GM12873 (cell line): ENCODE measurements around the gene TBL1XR1.

ENCODE experiments used
- TF ChIP-seq, protein P1 (sequence below): IDR thresholded peaks from 2 replicates; pipeline ENCODE4 v1.5.1; 2012; ENCODE audit warnings: low read depth, mild to moderate bottlenecking, moderate library complexity, low read length, control low read depth; ENCODE audit not compliant: insufficient read depth; ENCODE audit errors: missing control alignments

TBL1XR1 gene

DNA sequence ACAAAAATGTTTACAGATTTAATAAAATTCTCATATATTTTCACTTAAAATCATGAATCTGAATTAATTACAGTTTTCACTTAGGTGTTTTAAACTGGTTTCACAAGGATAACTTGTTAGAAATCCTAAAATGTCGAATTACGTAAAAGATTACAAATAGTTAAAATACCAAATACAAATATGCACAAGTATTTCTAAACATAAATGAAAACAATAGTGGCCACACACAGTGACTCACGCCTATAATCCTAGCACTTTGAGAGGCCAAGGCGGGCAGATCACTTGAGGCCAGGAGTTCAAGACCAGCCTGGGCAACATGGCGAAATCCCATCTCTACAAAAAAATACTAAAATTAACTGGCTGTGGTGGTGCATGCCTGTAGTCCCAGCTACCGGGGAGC, 10.9 kb upstream of the TBL1XR1 start:
- TF ChIP-seq, protein P1, sequence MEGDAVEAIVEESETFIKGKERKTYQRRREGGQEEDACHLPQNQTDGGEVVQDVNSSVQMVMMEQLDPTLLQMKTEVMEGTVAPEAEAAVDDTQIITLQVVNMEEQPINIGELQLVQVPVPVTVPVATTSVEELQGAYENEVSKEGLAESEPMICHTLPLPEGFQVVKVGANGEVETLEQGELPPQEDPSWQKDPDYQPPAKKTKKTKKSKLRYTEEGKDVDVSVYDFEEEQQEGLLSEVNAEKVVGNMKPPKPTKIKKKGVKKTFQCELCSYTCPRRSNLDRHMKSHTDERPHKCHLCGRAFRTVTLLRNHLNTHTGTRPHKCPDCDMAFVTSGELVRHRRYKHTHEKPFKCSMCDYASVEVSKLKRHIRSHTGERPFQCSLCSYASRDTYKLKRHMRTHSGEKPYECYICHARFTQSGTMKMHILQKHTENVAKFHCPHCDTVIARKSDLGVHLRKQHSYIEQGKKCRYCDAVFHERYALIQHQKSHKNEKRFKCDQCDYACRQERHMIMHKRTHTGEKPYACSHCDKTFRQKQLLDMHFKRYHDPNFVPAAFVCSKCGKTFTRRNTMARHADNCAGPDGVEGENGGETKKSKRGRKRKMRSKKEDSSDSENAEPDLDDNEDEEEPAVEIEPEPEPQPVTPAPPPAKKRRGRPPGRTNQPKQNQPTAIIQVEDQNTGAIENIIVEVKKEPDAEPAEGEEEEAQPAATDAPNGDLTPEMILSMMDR = no peak

DNA sequence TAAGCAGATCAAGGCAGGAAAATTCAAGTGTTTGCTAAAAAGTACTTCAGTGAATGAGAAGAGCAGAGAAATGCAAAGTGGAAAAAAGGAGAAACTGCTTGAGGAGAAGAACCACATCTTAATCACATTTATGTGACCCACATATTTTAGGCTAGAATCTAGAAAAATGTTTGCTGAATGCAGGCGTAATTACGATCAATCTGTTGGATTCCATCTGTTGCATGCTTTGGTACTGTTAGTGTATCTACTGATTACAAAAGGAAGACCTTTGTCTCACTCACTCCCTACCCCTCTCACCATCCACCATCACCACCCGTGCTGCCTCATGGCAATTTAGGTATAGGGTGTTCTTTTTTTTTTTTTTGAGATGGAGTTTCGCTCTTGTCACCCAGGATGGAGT, 9.7 kb upstream of the TBL1XR1 start:
- TF ChIP-seq, protein P1 = no peak

DNA sequence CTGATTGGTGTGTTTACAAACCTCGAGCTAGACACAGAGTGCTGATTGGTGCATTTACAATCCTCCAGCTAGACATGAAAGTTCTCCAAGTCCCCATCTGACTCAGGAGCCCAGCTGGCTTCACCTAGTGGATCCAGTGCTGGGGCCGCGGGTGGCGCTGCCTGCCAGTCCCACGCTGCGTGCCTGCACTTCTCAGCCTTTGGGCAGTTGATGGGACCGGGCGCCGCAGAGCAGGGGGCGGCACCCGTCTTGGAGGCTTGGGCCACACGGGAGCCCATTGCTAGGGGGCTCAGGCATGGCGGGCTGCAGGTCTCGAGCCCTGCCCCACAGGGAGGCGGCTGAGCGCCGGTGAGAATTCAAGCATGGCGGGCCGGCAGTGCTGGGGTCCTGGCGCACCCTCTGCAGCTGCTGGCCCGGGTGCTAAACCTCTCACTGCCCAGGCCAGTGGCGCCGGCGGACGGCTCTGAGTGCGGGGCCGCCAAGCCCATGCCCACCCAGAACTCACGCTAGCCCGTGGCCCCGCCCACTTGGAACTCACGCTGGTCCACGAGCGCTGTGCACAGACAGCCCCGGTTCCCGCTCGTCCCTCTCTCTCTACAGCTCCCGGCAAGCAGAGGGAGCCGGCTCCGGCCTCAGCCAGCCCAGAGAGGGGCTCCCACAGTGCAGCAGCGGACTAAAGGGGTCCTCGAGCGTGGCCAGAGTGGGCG, 6.6 kb upstream of the TBL1XR1 start:
- TF ChIP-seq, protein P1 = no peak

DNA sequence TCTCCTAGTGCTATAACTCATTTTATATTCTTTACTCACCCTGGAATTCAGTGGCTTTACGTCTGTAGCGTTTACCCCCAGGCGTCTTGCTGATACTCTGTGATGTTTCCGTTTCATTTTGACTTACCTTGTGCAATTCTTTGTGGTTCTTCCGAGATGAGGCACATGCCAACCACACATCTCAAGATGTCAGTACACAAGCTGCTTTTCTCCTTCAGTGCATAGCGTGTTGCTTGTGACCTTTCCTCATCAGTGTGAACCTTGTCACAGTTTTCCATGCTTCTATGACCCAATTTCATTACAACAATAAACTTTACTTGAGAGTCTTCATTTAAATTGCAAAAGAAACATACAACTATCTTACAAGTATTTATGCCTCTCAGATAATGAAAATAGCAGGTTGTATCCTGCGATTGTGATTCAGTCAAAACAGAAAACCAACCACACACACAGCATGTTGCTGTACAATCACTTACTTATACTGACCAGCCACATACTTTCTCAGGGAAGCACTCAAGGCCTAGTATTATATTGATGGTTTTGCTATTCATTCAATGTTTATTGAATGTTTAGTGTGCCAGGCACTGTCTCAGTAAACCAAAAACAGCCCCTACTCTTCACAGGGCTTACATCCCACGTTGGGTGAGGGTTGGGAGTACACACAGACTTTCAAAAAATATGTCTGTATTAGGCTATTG, 4.6 kb upstream of the TBL1XR1 start:
- TF ChIP-seq, protein P1 = no peak

DNA sequence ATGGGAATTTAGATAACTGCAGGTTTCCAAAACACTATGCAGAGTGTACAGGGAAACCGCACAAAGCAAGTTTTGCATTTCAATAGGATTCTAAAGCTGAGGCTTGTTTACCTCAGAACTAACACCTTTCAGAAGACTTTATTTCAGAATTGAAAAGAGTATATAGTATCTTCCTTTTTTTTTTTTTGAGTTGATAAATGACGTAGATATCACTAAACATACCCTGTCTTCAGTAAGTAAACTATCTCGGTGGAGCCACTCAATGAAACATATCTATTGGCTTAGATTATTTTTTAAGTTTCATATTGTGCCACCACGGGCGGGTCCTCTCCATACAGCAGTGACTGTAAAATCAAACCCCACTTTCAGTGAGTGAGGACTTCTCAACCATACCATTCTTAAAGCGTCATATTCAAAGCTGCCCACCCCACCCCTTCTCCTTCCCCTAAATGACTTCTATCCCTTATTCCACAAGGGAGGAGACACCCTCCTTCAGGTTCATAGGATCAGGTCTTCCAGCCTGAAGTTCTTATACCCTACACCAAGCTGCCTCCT, 2.0 kb upstream of the TBL1XR1 start:
- TF ChIP-seq, protein P1 = no peak

DNA sequence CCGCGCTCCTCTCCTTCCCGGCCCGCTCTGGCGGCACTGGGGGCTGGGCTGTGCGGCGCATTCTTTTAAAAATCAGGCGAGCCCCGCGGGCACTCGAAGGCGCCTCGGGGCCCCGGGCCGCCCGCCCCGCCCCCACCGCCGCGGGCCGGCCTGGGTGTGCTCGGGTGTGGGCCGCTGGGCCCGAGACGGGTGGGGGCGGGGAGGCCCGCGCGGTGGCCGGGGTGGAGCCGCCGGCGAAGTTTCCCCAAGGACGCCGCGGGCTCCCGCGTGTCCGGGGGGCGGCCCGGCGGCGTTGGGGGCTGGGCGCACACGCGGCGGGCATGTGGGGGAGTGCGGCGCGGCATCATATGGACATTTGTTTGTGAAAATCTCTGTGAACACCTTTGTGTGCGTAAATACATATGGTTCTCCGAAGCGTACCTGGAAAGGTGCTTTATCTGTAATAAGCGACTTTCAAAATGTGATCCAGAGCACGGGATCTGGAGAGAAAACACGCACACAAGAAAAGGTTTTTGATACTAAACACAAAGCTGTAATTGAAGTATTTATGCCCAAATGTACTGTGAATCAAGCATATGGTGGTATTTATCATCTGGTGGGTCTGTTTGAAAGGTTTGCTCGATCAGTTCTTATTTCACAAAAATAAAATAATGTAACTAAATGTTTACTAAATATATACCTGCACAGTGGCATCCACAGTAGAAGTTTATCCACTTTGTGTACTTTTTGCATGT, 612 bp upstream of the TBL1XR1 start:
- TF ChIP-seq, protein P1 = no peak

DNA sequence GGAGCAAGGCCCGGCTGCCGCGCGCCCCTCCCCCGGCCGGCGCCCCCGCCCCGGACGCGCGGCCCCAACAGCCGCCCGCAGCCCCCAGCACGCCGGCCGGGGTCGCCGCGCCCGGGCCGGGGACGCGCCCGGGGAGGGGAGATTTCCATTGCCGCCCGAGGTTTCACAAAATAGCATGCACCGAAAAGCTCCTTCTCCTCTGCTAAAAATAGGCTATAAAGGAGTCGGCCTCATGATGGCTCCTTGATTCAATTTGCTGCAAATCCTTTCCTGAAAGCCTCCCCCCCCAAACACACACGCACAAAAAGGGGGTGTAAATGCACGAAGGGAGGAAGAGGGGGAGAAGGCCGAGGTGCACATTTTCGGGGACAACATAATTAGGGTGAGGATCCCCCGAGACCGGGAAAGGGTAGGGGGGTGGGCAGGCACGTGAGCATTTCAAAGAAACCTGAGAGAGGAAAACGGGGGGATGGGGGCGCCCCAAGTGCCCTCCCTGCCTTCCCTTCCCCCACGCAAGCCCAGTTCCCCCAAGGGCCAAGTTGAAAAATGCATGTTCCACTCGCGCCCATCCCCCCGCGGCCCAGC, 734 bp downstream of the TBL1XR1 start:
- TF ChIP-seq, protein P1 = no peak
